Left ventricle myocardium inferior (tissue), 1 donor: Measurements from ENCODE around the gene CD96. TPM values are rescaled to one million over a fixed set of nuclear protein-coding genes. Genes with fewer than 3 reads are reported as not detected.

Experiments used
- DNase-seq: peaks from one replicate; pipeline ENCODE4 v3.0.0-alpha.2; 2020
- H3K27ac ChIP-seq: fragments of 200-600 bp; replicated peaks from 2 replicates; pipeline ENCODE4 v1.8.0; 2021
- H3K27me3 ChIP-seq: fragments of 200-600 bp; 2 replicates; pipeline ENCODE4 v1.8.0; 2021; ENCODE audit warnings: low read depth
- H3K36me3 ChIP-seq: fragments of 200-600 bp; 2 replicates; pipeline ENCODE4 v1.8.0; 2021
- H3K4me1 ChIP-seq: fragments of 200-600 bp; 2 replicates; pipeline ENCODE4 v1.8.0; 2021
- H3K4me3 ChIP-seq: fragments of 200-600 bp; 2 replicates; pipeline ENCODE4 v1.8.0; 2021; ENCODE audit warnings: mild to moderate bottlenecking, moderate library complexity
- H3K9me3 ChIP-seq: fragments of 200-600 bp; replicated peaks from 2 replicates; pipeline ENCODE4 v1.8.0; 2021
- intact Hi-C: fragments of 100-400 bp; cut with micrococcal nuclease; formaldehyde crosslinking; loops from one replicate; pipeline ENCODE4 v1.11.0; 2022
- total RNA-seq: library from RNA; stranded (reverse); fragmentation: NEBNext Ultra II Directional; extraction: Animal tissue kit (Norgen Biotek cat#: 25700); gene quantifications from one replicate; pipeline ENCODE4 v1.2.1, GENCODE V29; 2021
- TF ChIP-seq, protein P1 (sequence below): fragments of 200-600 bp; IDR thresholded peaks from 2 replicates; pipeline ENCODE4 v1.8.0; 2021; ENCODE audit warnings: antibody characterized with exemption, mild to moderate bottlenecking, borderline replicate concordance
- donor health status: DM: no; HTN: yes; CAD: no; lungs with severe emphysema.

Gene CD96
- total RNA-seq, 1 donor from 2014 or later: 0.33 TPM

DNA sequence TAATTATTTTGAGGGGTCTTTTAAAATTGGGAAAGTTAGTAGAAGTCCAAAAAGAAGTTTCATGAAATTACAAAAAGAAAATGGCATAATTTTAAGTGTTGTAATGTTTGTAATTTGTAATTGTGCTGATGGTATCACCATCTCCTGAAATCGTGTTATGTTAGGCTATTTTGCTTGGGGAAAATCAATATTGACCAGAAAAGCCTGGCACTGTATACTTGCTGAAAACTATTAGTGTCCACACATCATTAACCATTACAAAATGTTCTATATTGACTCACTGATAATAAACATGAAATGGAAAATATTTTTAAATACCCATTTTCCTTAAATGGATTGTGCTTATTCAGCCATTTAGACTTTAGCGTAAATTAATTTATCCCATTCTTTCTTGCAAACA is 93.4 kb downstream of the CD96 start:
- Histone ChIP-seq H3K4me1 (no peaks in the 10 kb centered on the region), H3K27ac (no peak overlapping the region), H3K9me3 (no peaks in the 10 kb centered on the region), H3K36me3 (no peaks in the 10 kb centered on the region), H3K4me3 (no peak overlapping the region), H3K27me3 (no peaks in the 10 kb centered on the region)
- intact Hi-C loops: no loop called here
- TF ChIP-seq, protein P1, sequence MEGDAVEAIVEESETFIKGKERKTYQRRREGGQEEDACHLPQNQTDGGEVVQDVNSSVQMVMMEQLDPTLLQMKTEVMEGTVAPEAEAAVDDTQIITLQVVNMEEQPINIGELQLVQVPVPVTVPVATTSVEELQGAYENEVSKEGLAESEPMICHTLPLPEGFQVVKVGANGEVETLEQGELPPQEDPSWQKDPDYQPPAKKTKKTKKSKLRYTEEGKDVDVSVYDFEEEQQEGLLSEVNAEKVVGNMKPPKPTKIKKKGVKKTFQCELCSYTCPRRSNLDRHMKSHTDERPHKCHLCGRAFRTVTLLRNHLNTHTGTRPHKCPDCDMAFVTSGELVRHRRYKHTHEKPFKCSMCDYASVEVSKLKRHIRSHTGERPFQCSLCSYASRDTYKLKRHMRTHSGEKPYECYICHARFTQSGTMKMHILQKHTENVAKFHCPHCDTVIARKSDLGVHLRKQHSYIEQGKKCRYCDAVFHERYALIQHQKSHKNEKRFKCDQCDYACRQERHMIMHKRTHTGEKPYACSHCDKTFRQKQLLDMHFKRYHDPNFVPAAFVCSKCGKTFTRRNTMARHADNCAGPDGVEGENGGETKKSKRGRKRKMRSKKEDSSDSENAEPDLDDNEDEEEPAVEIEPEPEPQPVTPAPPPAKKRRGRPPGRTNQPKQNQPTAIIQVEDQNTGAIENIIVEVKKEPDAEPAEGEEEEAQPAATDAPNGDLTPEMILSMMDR: no peak
- no peak for DNase-seq

- H3K4me1 ChIP-seq: no peaks in the 10 kb centered on the region
- no peaks in the 10 kb centered on the region for H3K27me3 ChIP-seq
- no peaks in the 10 kb centered on the region for H3K36me3 ChIP-seq
- intact Hi-C loops: no loop called here
- H3K4me3 ChIP-seq: no peak overlapping the region
- no peak overlapping the region for H3K27ac ChIP-seq
- TF ChIP-seq, protein P1: no peak
- DNase-seq: no peak
- no peaks in the 10 kb centered on the region for H3K9me3 ChIP-seq
Observed at GRCh38 chr3:111636366-111636885, 94.4 kb downstream of the CD96 start.

DNA sequence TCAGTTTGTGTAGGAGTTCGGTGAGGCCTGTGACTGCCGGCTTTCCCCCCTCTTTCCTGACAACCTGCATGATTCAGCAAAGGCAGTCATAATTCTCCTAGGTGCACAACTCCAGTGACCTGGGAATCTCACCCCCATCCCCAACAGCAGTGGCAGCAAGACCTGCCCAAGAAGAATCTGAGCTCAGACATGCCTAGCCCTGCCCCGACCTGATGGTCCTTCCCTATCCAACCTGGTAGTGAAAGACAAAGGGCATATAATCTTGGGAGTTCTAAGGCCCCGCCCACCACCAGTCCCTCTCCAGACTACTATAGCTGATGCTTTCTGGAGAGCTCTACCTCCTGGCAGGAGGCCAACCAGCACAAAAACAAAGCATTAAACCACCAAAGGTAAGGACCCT is 97.3 kb downstream of the CD96 start:
- H3K9me3 ChIP-seq: peaks cover 19% of the 10 kb centered on the region
- no peak overlapping the region for H3K4me3 ChIP-seq
- intact Hi-C loops: no loop called here
- H3K36me3 ChIP-seq: no peaks in the 10 kb centered on the region
- TF ChIP-seq, protein P1: no peak
- H3K27ac ChIP-seq: no peak overlapping the region
- no peaks in the 10 kb centered on the region for H3K4me1 ChIP-seq
- no peak for DNase-seq
- no peaks in the 10 kb centered on the region for H3K27me3 ChIP-seq

DNA sequence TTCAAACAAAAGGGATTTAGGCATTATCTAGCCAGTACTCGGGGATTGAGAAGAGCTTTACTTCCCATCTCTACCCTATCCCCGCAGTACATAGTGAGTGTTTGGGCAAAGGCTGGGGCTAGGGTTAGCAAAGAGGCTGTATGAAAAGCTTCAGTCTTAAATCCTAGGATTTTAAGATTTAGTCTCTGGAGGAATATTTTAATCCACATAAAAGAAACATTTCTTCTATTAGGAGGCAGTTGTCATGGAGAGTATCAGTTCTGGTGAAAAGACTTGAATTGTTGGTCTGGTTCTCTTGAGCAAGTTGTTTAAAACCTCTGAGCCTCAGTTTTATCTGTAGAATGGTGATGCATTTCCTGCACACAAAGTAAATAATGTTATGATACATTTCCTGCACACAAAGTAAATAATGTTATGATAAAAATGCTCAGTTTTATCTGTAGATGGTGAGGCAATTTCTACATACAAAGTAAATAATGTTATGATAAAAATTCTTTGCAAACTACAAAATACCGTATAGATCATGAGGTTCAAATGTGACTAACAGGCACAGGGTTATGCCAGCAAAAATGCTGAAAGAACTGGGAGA is 107.1 kb downstream of the CD96 start:
- no peak overlapping the region for H3K27ac ChIP-seq
- TF ChIP-seq, protein P1: no peak
- intact Hi-C loops: no loop called here
- peaks cover 2% of the 10 kb centered on the region for H3K9me3 ChIP-seq
- no peak overlapping the region for H3K4me3 ChIP-seq
- no peaks in the 10 kb centered on the region for H3K4me1 ChIP-seq
- no peaks in the 10 kb centered on the region for H3K36me3 ChIP-seq
- DNase-seq: no peak
- H3K27me3 ChIP-seq: peaks cover 24% of the 10 kb centered on the region

DNA sequence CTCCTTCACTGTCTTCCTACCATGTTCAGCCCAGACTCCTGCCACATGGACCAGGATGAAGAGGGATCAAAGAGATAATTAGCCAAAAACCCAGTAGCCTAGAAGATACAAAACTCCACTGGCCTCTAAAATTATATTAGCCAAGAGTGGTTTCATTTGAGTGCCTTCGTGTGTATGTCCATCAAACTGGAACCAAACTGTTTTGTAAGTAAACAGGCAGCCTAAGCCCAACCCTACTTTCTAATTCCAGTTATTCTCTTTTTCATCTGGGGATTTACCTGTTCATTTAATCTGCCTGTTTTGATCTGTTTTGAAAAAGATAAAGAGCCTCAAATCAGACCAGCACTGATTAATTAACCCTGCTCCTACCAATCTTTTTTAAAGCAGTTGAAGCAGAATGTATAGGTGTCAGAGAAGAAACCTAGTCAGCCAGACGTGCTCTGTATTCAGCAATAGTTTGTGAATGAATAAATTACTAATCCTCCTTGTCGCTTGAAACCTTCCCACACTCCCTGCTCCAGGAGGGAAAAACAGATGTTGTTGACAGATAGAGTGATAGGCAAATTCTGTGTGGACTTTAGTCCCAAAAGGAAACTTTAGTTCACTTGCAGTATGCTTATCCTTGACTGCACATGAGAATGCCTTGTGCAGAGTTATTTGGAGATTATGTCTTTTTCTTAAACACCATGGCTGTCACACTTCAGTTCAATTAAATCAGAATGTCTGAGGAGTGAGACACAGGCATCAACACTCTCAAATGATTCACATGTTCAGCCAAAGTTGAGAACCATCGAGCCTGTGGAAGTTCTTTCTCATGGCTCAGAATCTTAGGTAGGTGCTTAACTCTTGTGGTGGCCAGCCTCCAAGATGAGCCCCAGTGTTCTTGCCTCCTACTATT is 108.6 kb downstream of the CD96 start:
- intact Hi-C loops: no loop called here
- Histone ChIP-seq H3K27me3 (peaks cover 40% of the 10 kb centered on the region), H3K36me3 (no peaks in the 10 kb centered on the region), H3K9me3 (no peaks in the 10 kb centered on the region), H3K4me3 (no peak overlapping the region), H3K27ac (no peak overlapping the region), H3K4me1 (no peaks in the 10 kb centered on the region)
- TF ChIP-seq, protein P1: no peak
- DNase-seq: no peak
